Measurements from ENCODE around the gene DNAH14. TPM values are rescaled to one million over a fixed set of nuclear protein-coding genes. Genes with fewer than 3 reads are reported as not detected.
"Not testable (repeated sequence)": the region's sequence is repeated elsewhere in the genome, so short reads cannot be mapped to it uniquely, and the experiment has no call there.

Gene DNAH14
- total and polyA plus RNA-seq, 8 donors: 13.2 to 21.3 (median 18.1) TPM

DNA sequence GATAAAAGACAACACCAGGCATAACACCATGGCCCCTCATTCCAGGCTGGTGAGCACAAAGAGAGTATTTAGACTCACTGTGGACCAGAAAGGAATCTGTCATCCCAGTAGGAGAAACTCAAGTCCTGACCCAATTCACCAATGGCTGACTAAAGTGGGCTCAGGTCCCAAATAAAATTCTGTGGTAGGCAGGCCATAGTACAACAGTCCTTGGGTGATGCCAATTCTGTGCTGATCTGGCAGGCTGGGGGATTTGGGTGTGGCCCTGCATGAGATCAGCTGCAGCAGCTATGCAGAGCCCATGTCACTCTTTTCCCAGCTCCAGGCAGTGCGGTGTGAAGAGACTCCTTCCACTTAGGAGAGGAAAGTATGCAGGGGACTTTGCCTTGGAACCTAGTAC is 253.2 kb downstream of the DNAH14 start:
- TF ChIP-seq, protein P1, sequence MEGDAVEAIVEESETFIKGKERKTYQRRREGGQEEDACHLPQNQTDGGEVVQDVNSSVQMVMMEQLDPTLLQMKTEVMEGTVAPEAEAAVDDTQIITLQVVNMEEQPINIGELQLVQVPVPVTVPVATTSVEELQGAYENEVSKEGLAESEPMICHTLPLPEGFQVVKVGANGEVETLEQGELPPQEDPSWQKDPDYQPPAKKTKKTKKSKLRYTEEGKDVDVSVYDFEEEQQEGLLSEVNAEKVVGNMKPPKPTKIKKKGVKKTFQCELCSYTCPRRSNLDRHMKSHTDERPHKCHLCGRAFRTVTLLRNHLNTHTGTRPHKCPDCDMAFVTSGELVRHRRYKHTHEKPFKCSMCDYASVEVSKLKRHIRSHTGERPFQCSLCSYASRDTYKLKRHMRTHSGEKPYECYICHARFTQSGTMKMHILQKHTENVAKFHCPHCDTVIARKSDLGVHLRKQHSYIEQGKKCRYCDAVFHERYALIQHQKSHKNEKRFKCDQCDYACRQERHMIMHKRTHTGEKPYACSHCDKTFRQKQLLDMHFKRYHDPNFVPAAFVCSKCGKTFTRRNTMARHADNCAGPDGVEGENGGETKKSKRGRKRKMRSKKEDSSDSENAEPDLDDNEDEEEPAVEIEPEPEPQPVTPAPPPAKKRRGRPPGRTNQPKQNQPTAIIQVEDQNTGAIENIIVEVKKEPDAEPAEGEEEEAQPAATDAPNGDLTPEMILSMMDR (IDR thresholded peaks at IDR 0.05): no peak
- H3K36me3 ChIP-seq: no peaks in the 10 kb centered on the region
- no peaks in the 10 kb centered on the region for H3K4me1 ChIP-seq
- H3K27me3 ChIP-seq: no peaks in the 10 kb centered on the region
- H3K9me3 ChIP-seq: peaks cover 0 to 40% of the 10 kb centered on the region in 2 donors
- ATAC-seq (no peak), DNase-seq (no peak)
- H3K4me3 ChIP-seq: no peak overlapping the region
- H3K27ac ChIP-seq: no peak overlapping the region
- intact Hi-C loops (cut with DNase I): no loop called here

DNA sequence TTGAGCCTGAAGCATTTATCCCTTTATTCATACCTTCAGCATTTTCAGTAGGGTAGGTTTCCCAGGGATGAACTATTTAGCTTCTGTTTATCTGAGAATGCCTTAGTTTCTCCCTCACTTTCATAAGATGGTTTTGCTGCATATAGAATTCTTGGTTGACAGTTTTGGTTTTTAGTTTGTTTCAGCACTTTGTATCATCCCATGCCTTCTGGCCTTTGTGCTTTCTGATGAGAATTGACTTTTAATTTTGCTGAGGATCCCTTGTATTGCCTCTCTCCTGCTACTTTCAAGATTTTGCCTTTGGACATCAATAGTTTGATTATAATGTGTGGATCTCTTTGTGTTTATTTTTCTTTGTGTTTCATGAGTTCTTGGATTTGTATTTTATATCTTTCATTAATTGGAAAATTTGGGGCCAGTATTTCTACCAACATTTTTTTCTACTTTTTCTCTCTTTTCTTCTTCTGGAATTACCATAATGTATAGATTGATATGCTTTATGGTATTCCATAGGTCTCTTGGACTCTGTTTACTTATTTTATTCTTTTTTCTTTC is 261.8 kb downstream of the DNAH14 start:
- no peak for DNase-seq
- intact Hi-C loops (cut with DNase I): no loop called here

DNA sequence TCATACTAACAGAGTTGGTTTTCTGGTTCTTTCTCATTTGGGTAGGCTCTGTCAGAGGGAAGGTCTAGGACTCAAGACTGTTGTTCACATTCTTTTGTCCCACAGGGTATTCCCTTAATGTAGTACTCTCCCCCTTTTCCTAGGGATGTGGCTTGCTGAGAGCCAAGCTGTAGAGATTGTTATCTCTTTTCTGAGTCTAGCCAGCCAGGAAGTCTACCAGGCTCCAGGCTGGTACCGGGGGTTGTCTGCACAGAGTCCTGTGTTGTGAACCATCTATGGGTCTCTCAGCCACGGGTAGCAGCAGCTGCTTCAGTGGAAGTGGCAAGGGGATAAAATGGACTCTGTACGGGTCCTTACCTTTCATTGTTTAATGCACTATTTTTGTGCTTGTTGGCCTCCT is 272.0 kb downstream of the DNAH14 start:
- Histone ChIP-seq H3K36me3 (no peaks in the 10 kb centered on the region), H3K4me1 (no peaks in the 10 kb centered on the region), H3K27ac (no peak overlapping the region), H3K27me3 (no peaks in the 10 kb centered on the region), H3K9me3 (peaks cover 0 to 18% of the 10 kb centered on the region in 2 donors), H3K4me3 (no peak overlapping the region)
- no peak for DNase-seq
- intact Hi-C loops (cut with DNase I): no loop called here
- TF ChIP-seq, protein P1 (IDR thresholded peaks at IDR 0.05): no peak
- ATAC-seq: no peak

More for the DNA sequence above, 261.8 kb downstream of the DNAH14 start:
- no peak overlapping the region for H3K4me3 ChIP-seq
- TF ChIP-seq, protein P1 (IDR thresholded peaks at IDR 0.05): no peak
- peaks cover 0 to 60% of the 10 kb centered on the region in 2 donors for H3K9me3 ChIP-seq
- no peak overlapping the region for H3K27ac ChIP-seq
- H3K4me1 ChIP-seq: no peaks in the 10 kb centered on the region
- ATAC-seq: no peak
- no peaks in the 10 kb centered on the region for H3K36me3 ChIP-seq
- no peaks in the 10 kb centered on the region for H3K27me3 ChIP-seq

DNA sequence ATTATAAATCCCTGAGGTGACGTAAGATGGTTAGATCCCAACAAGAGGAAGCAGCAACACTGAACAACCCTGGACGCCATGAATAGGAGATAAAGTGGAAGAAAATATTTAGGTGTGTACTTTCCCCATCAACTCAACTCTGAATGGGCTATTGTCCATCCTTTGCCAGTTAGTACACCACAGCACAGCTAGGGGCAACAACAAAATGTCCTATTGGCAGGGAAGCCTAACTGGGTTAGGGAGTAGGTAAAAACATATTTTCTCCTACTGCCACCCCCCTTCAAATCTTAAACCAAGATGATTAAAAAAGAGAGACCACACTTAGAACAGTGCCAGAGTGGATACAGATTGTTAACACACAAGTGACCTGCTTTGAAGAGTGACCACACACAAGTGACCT is 278.3 kb downstream of the DNAH14 start:
- ATAC-seq (no peak), DNase-seq (no peak)
- no peaks in the 10 kb centered on the region for H3K27me3 ChIP-seq
- TF ChIP-seq, protein P1 (IDR thresholded peaks at IDR 0.05): no peak
- intact Hi-C loops (cut with DNase I): no loop called here
- H3K27ac ChIP-seq: no peak overlapping the region
- H3K36me3 ChIP-seq: no peaks in the 10 kb centered on the region
- H3K4me3 ChIP-seq: no peak overlapping the region
- H3K4me1 ChIP-seq: no peaks in the 10 kb centered on the region
- peaks cover 0 to 24% of the 10 kb centered on the region in 2 donors for H3K9me3 ChIP-seq

DNA sequence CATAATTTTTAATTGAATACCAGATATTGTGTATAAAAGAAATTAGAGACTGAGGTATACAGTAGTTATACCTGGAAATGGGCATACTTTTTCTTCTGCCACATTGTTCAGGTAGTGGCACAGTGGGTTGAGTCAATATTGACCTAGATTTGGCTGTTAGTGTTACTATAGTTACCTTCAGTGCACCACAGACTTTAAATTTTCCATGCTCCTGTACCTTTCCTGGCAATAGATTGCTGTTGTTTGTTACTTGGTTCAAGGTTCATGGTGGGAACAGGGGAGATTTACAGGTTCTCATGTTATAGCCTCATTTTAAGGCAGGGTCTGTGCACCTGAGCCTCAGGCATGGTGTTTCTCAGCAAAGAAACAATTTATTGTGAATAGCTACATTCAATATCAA is 279.7 kb downstream of the DNAH14 start:
- no peak for ATAC-seq
- H3K4me1 ChIP-seq: no peaks in the 10 kb centered on the region
- H3K9me3 ChIP-seq: peaks cover 0 to 24% of the 10 kb centered on the region in 2 donors
- H3K4me3 ChIP-seq: no peak overlapping the region
- intact Hi-C loops (cut with DNase I): no loop called here
- H3K27ac ChIP-seq: no peak overlapping the region
- H3K27me3 ChIP-seq: no peaks in the 10 kb centered on the region
- no peaks in the 10 kb centered on the region for H3K36me3 ChIP-seq
- no peak for DNase-seq
- TF ChIP-seq, protein P1 (IDR thresholded peaks at IDR 0.05): no peak

DNA sequence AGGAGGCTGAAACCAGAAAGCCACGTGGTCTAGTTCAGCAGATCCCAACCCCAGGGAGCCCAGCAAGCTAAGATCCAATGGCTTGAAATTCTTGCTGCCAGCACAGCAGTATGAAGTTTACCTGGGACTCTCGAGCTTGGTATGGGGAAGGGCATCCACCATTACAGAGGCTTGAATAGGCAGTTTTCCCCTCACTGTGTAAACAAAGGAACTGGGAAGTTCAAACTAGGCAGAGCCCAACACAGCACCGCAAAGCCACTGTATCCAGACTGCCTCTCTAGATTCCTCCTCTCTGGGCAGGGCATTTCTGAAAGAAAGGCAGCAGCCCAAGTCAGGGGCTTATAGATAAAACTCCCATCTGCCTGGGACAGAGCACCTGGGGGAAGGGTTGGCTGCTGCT is 280.7 kb downstream of the DNAH14 start:
- intact Hi-C loops (cut with DNase I); DNase-seq; H3K4me1 ChIP-seq; H3K36me3 ChIP-seq; H3K4me3 ChIP-seq; H3K27me3 ChIP-seq; ATAC-seq; H3K27ac ChIP-seq: not testable (repeated sequence)
- peaks cover 0 to 24% of the 10 kb centered on the region in 2 donors for H3K9me3 ChIP-seq

DNA sequence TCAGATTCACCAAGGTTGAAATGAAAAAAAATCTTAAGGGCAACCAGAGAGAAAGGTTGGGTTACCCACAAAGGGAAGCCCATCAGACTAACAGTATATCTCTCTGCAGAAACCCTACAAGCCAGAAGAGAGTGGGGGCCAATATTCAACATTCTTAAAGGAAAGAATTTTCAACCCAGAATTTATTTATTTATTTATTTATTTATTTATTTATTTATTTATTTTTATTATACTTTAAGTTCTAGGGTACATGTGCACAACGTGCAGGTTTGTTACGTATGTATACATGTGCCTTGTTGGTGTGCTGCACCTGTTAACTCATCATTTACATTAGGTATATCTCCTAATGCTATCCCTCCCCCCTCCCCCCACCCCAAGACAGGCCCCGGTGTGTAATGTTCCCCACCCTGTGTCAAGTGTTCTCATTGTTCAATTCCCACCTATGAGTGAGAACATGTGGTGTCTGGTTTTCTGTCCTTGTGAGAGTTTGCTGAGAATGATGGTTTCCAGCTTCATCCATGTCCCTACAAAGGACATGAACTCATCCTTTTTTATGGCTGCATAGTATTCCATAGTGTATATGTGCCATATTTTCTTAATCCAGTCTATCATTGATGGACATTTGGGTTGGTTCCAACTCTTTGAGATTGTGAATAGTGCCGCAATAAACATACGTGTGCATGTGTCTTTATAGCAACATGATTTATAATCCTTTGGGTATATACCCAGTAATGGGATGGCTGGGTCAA is 282.4 kb downstream of the DNAH14 start:
- ATAC-seq; H3K36me3 ChIP-seq; H3K27me3 ChIP-seq; H3K4me3 ChIP-seq; H3K4me1 ChIP-seq; H3K27ac ChIP-seq; intact Hi-C loops (cut with DNase I); DNase-seq: not testable (repeated sequence)
- H3K9me3 ChIP-seq: peaks cover 0 to 26% of the 10 kb centered on the region in 2 donors
